GM12865 (cell line): ENCODE measurements around the gene FARP1.

Experiments used
- DNase-seq: peaks from one replicate; pipeline ENCODE4 v3.0.0; 2010; ENCODE audit warnings: low read depth
- H3K4me3 ChIP-seq: 2 replicates; pipeline ENCODE4 v1.5.1; 2011; ENCODE audit warnings: mild to moderate bottlenecking, low read depth, low read length, control low read depth
- TF ChIP-seq, protein P1 (sequence below): IDR thresholded peaks from 2 replicates; pipeline ENCODE4 v1.5.1; 2011; ENCODE audit warnings: low read length, control low read depth, low read depth, inconsistent platforms; ENCODE audit not compliant: insufficient read depth; ENCODE audit errors: missing control alignments

The FARP1 gene

GRCh38 chr13:98182153-98182552 lies 39.3 kb downstream of the FARP1 start:
- TF ChIP-seq, protein P1, sequence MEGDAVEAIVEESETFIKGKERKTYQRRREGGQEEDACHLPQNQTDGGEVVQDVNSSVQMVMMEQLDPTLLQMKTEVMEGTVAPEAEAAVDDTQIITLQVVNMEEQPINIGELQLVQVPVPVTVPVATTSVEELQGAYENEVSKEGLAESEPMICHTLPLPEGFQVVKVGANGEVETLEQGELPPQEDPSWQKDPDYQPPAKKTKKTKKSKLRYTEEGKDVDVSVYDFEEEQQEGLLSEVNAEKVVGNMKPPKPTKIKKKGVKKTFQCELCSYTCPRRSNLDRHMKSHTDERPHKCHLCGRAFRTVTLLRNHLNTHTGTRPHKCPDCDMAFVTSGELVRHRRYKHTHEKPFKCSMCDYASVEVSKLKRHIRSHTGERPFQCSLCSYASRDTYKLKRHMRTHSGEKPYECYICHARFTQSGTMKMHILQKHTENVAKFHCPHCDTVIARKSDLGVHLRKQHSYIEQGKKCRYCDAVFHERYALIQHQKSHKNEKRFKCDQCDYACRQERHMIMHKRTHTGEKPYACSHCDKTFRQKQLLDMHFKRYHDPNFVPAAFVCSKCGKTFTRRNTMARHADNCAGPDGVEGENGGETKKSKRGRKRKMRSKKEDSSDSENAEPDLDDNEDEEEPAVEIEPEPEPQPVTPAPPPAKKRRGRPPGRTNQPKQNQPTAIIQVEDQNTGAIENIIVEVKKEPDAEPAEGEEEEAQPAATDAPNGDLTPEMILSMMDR = no peak
- no peak overlapping the region for H3K4me3 ChIP-seq
- DNase-seq = no peak

DNA sequence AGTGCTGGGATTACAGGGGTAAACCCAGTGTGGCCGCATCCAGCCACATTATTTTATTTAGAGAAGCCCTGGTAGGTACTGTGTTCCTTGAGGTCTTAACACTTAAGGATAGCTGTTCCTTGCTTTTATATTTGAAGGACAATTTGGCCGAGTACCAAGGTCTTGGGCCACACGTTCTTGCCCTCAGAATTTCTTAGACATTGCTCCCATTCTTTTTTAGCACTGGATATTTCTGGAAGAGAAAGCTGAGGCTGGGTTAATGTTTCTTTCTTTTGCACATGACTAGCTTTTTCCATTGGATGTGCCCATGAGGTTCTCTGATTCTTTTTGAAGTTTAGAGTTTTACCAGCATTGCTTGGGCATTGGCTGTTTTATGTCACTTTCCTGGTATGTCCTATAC lies 39.7 kb downstream of the FARP1 start:
- DNase-seq = no peak
- no peak overlapping the region for H3K4me3 ChIP-seq
- TF ChIP-seq, protein P1 = no peak

GRCh38 chr13:98184792-98185191 lies 41.9 kb downstream of the FARP1 start:
- H3K4me3 ChIP-seq = no peak overlapping the region
- TF ChIP-seq, protein P1 = no peak
- DNase-seq = no peak

DNA sequence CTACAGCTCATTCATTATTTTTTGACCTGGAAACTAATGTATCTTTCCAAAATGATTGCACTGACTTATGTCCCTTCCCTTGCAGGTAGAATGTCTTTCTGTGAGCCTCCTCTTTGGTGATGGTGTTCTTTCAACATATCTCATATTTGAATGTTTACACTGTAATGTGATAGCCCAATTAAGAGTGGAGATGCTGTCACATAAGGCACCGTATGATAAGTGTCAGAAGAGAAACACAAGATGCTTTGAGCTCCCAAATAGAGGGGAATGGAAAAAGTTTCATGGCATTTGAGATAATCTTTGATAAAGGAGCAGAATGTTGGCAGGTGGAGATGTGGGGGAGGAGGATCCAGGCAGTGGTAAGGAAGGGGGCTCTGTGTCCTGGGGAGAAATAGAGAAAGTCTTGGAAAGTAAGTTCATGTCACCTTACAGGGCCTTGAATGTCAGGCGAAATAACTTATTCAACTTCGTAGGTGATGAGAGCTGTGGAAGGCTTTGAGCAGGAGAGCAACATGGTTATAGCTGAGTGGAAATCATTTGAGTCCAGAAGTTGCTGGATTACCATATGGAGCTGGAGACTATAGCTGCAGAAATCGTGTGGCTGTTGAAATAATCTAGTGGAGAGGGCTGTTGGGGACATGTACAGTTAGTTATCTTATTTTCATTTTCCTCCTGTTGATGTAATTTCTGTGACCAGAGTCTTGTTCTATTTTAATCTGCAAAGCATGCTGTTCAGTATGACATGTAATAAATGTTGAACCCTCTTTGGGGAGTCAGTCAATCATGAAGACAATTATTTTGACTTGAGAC lies 44.5 kb downstream of the FARP1 start:
- no peak overlapping the region for H3K4me3 ChIP-seq
- TF ChIP-seq, protein P1 = no peak
- DNase-seq = no peak

GRCh38 chr13:98187965-98188261 lies 45.0 kb downstream of the FARP1 start:
- no peak overlapping the region for H3K4me3 ChIP-seq
- TF ChIP-seq, protein P1 = no peak
- no peak for DNase-seq

DNA sequence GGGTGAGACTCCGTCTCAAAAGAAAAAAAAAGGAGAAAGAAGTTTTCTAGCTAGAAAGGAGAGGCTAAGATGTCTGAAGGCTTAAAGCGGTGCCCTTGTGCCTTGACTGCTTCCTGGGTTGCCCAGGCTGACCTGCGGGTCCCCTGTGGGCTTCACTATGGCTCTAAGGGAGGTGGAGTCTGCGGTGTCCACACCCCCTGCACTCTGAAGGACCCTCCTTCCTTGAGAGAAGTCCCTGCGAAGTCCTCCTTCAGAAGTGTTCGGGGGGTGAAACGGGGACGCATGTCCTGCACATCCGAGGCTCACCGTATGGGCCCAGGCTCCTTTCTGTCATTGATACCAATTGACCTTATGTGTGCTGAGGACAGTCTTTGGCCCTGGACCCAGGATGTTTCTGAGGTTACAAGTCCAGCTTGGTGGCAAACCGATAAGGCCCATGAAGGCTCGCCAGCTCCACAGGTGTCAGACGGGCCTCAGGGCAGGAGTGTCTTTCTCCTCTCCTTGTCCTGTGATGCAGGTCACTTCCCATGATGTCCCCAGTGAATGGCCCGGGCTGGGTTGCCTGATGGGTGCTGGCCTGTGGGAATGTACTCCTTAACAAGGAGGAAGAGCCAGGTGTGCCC lies 45.8 kb downstream of the FARP1 start:
- TF ChIP-seq, protein P1 = no peak
- no peak overlapping the region for H3K4me3 ChIP-seq
- no peak for DNase-seq
